IMR-90 (cell line): Measurements from ENCODE around the gene FSTL5. TPM values are rescaled to one million over a fixed set of nuclear protein-coding genes. Genes with fewer than 3 reads are reported as not detected.

Source experiments
- ATAC-seq: fragments of 200-7000 bp; cut with Tn5 transposase; 2 replicates; pipeline ENCODE4 v1.9.1; 2020; ENCODE audit warnings: low read depth, mild to moderate bottlenecking, moderate library complexity
- BruUV-seq: library from RNA; stranded (reverse); fragments of 400-500 nt; replicated peaks from 2 replicates; lab custom pipeline; 2021; lab: Mats Ljungman, UMichigan
- CTCF ChIA-PET: fragments of 300-600 bp; formaldehyde crosslinking; extraction: SDS; loops from one replicate; lab custom pipeline; 2021; ENCODE audit warnings: antibody characterized with exemption; lab: Yijun Ruan, JAX
- POLR2A ChIA-PET: fragments of 300-600 bp; sonication (Branson Sonifier 250); formaldehyde crosslinking; loops from one replicate; lab custom pipeline; 2022; ENCODE audit warnings: antibody characterized with exemption; ENCODE audit not compliant: unreplicated experiment; lab: Charles Lee
- DNase-seq: peaks from one replicate; pipeline ENCODE4 v3.0.0; 2013
- H2AFZ ChIP-seq: replicated peaks from 2 replicates; pipeline ENCODE3; 2013; ENCODE audit warnings: low read length, mild to moderate bottlenecking; ENCODE audit not compliant: poor library complexity
- H2AK5ac ChIP-seq: 2 replicates; pipeline ENCODE4 v1.6.1; 2013; ENCODE audit warnings: low read depth, low read length, inconsistent platforms
- H2AK9ac ChIP-seq: replicated peaks from 2 replicates; pipeline ENCODE3; 2013; ENCODE audit warnings: mild to moderate bottlenecking, low read depth, low read length, moderate library complexity; ENCODE audit not compliant: poor library complexity
- H2BK120ac ChIP-seq: 2 replicates; pipeline ENCODE4 v1.6.1; 2013; ENCODE audit warnings: low read depth, low read length, inconsistent platforms
- H2BK15ac ChIP-seq: 3 replicates; pipeline ENCODE4 v1.6.1; 2013; ENCODE audit warnings: low read depth, low read length, inconsistent platforms
- H2BK20ac ChIP-seq: 2 replicates; pipeline ENCODE4 v1.6.1; 2013; ENCODE audit warnings: low read depth, mild to moderate bottlenecking, inconsistent platforms, low read length, moderate library complexity
- H2BK5ac ChIP-seq: 2 replicates; pipeline ENCODE4 v1.6.1; 2013; ENCODE audit warnings: mild to moderate bottlenecking, low read depth, low read length, inconsistent platforms; ENCODE audit not compliant: poor library complexity, severe bottlenecking
- H3K14ac ChIP-seq: replicated peaks from 2 replicates; pipeline ENCODE4 v1.6.1; 2013; ENCODE audit warnings: low read depth, low read length, inconsistent platforms
- H3K18ac ChIP-seq: 2 replicates; pipeline ENCODE4 v1.6.1; 2013; ENCODE audit warnings: low read depth, low read length, control low read depth
- H3K23ac ChIP-seq: 2 replicates; pipeline ENCODE4 v1.6.1; 2013; ENCODE audit warnings: low read depth, low read length, inconsistent platforms
- H3K27ac ChIP-seq: 2 replicates; pipeline ENCODE4 v1.5.1; 2013; ENCODE audit warnings: mild to moderate bottlenecking, control low read depth, low read length; ENCODE audit not compliant: insufficient read depth
- H3K27me3 ChIP-seq: 2 replicates; pipeline ENCODE4 v1.6.1; 2013; ENCODE audit warnings: low read length; ENCODE audit not compliant: control insufficient read depth, insufficient read depth
- H3K36me3 ChIP-seq: 2 replicates; pipeline ENCODE4 v1.6.1; 2013; ENCODE audit warnings: low read length, mixed read lengths; ENCODE audit not compliant: control insufficient read depth, insufficient read depth
- H3K4ac ChIP-seq: 2 replicates; pipeline ENCODE4 v1.6.1; 2013; ENCODE audit warnings: low read depth, low read length, inconsistent platforms
- H3K4me1 ChIP-seq: 2 replicates; pipeline ENCODE4 v1.6.1; 2013; ENCODE audit warnings: low read length, mixed read lengths; ENCODE audit not compliant: control insufficient read depth, insufficient read depth
- H3K4me2 ChIP-seq: 2 replicates; pipeline ENCODE4 v1.6.1; 2013; ENCODE audit warnings: low read depth, mild to moderate bottlenecking, control low read depth, low read length, moderate library complexity
- H3K4me3 ChIP-seq: 2 replicates; pipeline ENCODE4 v1.5.1; 2013; ENCODE audit warnings: low read depth, mild to moderate bottlenecking, control low read depth, low read length, moderate library complexity; ENCODE audit not compliant: insufficient read depth
- H3K56ac ChIP-seq: 2 replicates; pipeline ENCODE4 v1.6.1; 2013; ENCODE audit warnings: low read length, inconsistent platforms; ENCODE audit not compliant: insufficient read depth; ENCODE audit errors: extremely low read depth
- H3K79me1 ChIP-seq, 2 experiments: 2 replicates each; pipeline ENCODE4 v1.6.1; 2013; ENCODE audit warnings: low read length in 2 of 2, inconsistent platforms in 1 of 2, low read depth in 1 of 2
- H3K9ac ChIP-seq: 2 replicates; pipeline ENCODE4 v1.6.1; 2013; ENCODE audit warnings: low read depth, low read length, control low read depth
- H3K9me1 ChIP-seq: 2 replicates; pipeline ENCODE4 v1.6.1; 2013; ENCODE audit warnings: low read length, inconsistent platforms; ENCODE audit not compliant: insufficient read depth
- H3K9me3 ChIP-seq: 2 replicates; pipeline ENCODE4 v1.6.1; 2013; ENCODE audit warnings: low read length; ENCODE audit not compliant: control insufficient read depth, insufficient read depth
- H4K20me1 ChIP-seq: 2 replicates; pipeline ENCODE4 v1.6.1; 2013; ENCODE audit warnings: low read length, inconsistent platforms; ENCODE audit not compliant: insufficient read depth
- H4K5ac ChIP-seq: 2 replicates; pipeline ENCODE4 v1.6.1; 2013; ENCODE audit warnings: mild to moderate bottlenecking, low read depth, low read length, control low read depth
- H4K8ac ChIP-seq, 2 experiments: 2 replicates each; pipeline ENCODE4 v1.6.1; 2013; ENCODE audit warnings: low read depth in 2 of 2, low read length in 2 of 2, control low read depth in 1 of 2, inconsistent platforms in 1 of 2
- H4K91ac ChIP-seq: 2 replicates; pipeline ENCODE4 v1.6.1; 2013; ENCODE audit warnings: low read depth, low read length, inconsistent platforms; ENCODE audit not compliant: insufficient read depth
- CEBPB ChIP-seq: IDR thresholded peaks from 2 replicates; pipeline ENCODE4 v1.6.1; 2012; ENCODE audit warnings: low read depth, low read length, improper control_type of control experiment
- MAFK ChIP-seq: IDR thresholded peaks from 2 replicates; pipeline ENCODE4 v1.6.1; 2012; ENCODE audit warnings: low read depth, low read length, improper control_type of control experiment
- MAZ ChIP-seq: IDR thresholded peaks from 2 replicates; pipeline ENCODE4 v1.6.1; 2012; ENCODE audit warnings: low read depth, mild to moderate bottlenecking, low read length, improper control_type of control experiment, moderate library complexity, borderline replicate concordance
- MXI1 ChIP-seq: IDR thresholded peaks from 2 replicates; pipeline ENCODE4 v1.6.1; 2012; ENCODE audit warnings: low read depth, mild to moderate bottlenecking, low read length, moderate library complexity, borderline replicate concordance
- POLR2A ChIP-seq: IDR thresholded peaks from 2 replicates; pipeline ENCODE4 v1.6.1; 2012; ENCODE audit warnings: mild to moderate bottlenecking, low read depth, low read length
- RAD21 ChIP-seq: IDR thresholded peaks from 2 replicates; pipeline ENCODE4 v1.6.1; 2012; ENCODE audit warnings: low read length, improper control_type of control experiment
- RCOR1 ChIP-seq: IDR thresholded peaks from 2 replicates; pipeline ENCODE4 v1.6.1; 2012; ENCODE audit warnings: mild to moderate bottlenecking, low read length, improper control_type of control experiment; ENCODE audit not compliant: insufficient replicate concordance
- RFX5 ChIP-seq: IDR thresholded peaks from 2 replicates; pipeline ENCODE4 v1.8.0; 2012; ENCODE audit warnings: low read depth, mild to moderate bottlenecking, low read length, moderate library complexity
- WGBS, 2 experiments: methylation state at CpG; one replicate each; pipeline versions ENCODE4 v1.1.5 to v1.1.7; 2013; ENCODE audit warnings: missing lambda C conversion rate in 2 of 2; ENCODE audit not compliant: insufficient read length in 1 of 2; ENCODE audit errors: extremely low coverage in 2 of 2; 5-methylcytosine and 5-hydroxymethylcytosine counted together
- dilution Hi-C: fragments of 300-500 bp; cut with HindIII; formaldehyde crosslinking; loops from one replicate; pipeline ENCODE4 v1.14.3; 2018; ENCODE audit warnings: low sequenced_read_pairs; ENCODE audit not compliant: unreplicated experiment
- in situ Hi-C: fragments of 300-500 bp; cut with MboI; formaldehyde crosslinking; loops from 3 replicates; pipeline ENCODE4 v1.14.3; 2019; ENCODE audit warnings: low sequenced_read_pairs, inconsistent platforms, mixed read lengths
- intact Hi-C: fragments of 100-400 bp; cut with micrococcal nuclease; formaldehyde crosslinking; loops from 2 replicates; pipeline ENCODE4 v1.10.0; 2022
- polyA plus RNA-seq, 3 experiments: library from polyadenylated mRNA; depleted of rRNA; stranded (reverse); fragments of >200 nt; gene quantifications; 2 replicates each; pipeline ENCODE4 v1.2.3, GENCODE V29; 2012; ENCODE audit warnings: low replicate concordance in 1 of 3
- total RNA-seq: library from RNA; depleted of rRNA; stranded (reverse); fragments of >200 nt; gene quantifications from 2 replicates; pipeline ENCODE4 v1.2.3, GENCODE V29; 2012

The FSTL5 gene
- total and polyA plus RNA-seq, 2 of the 4 experiments (the other 2 are of a cell fraction), result under 0.01 TPM; not detected in 1

DNA sequence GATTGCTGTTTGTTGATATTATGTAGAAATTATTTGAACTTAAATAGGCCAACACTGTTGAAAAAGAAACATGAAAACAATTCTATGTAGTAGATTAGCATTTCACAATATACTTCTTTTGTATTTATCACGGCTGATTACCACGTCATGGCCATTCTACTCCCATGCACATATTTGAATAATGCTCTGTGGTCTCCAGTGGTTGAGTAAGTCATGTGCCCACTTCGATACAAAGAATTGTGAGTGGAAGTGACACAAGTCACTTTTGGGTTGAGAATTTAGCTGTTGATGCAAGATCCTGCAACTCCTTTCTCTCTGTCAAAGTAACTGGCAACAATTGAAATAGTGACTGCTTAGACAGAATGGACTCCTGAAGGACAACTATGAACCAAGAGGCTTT is 6.7 kb upstream of the FSTL5 start:
- Histone ChIP-seq H3K36me3 (no peaks in the 10 kb centered on the region), H2BK5ac (no peak overlapping the region), H3K4me3 (no peak overlapping the region), H4K91ac (no peak overlapping the region), H3K56ac (no peak overlapping the region), H3K4me1 (no peaks in the 10 kb centered on the region), H3K9me1 (no peaks in the 10 kb centered on the region), H2BK20ac (no peak overlapping the region), H2AFZ (no peak overlapping the region), H3K23ac (no peak overlapping the region), H2AK9ac (no peak overlapping the region), H3K4ac (no peak overlapping the region), H3K9ac (no peak overlapping the region), H3K79me1 (no peaks in the 10 kb centered on the region), H4K20me1 (no peaks in the 10 kb centered on the region), H3K9me3 (no peaks in the 10 kb centered on the region), H3K18ac (no peak overlapping the region), H3K27ac (no peak overlapping the region), H2BK120ac (no peak overlapping the region), H4K8ac (no peak overlapping the region), H2BK15ac (no peak overlapping the region), H3K27me3 (no peaks in the 10 kb centered on the region), H4K5ac (no peak overlapping the region), H3K14ac (no peak overlapping the region), H3K4me2 (no peak overlapping the region), H2AK5ac (no peak overlapping the region)
- no TSS peak for BruUV-seq
- TF ChIP-seq CEBPB, result no peak
- TF ChIP-seq MXI1, result no peak
- no peak for TF ChIP-seq RFX5
- no peak for TF ChIP-seq RAD21
- TF ChIP-seq MAFK, result no peak
- TF ChIP-seq POLR2A, result no peak
- TF ChIP-seq MAZ, result no peak
- TF ChIP-seq RCOR1, result no peak
- WGBS, 2 experiments, result no CpG with 5 or more reads among the region's 3 CpGs
- in situ Hi-C loops, result no loop called here
- dilution Hi-C loops, result no loop called here
- POLR2A ChIA-PET, result no interaction called here
- intact Hi-C loops, result no loop called here
- DNase-seq (no peak), ATAC-seq (no peak)
- CTCF ChIA-PET, result no interaction called here
